ENCODE data around the gene OSBP2.

- TF ChIP-seq CTCF (IDR thresholded peaks at IDR 0.05): no peak
- no peak for TF ChIP-seq ZFX (IDR thresholded peaks at IDR 0.05; ENCODE audit: borderline replicate concordance)
Observed at GRCh38 chr22:30731658-30732057, 37.0 kb downstream of the OSBP2 start.

Data from 22Rv1 (cell line).